ENCODE results near the gene ENAM. TPM values are rescaled to one million over a fixed set of nuclear protein-coding genes. Genes with fewer than 3 reads are reported as not detected.
"Not testable (repeated sequence)": the region's sequence is repeated elsewhere in the genome, so short reads cannot be mapped to it uniquely, and the experiment has no call there.

Gene ENAM
- total RNA-seq, 1 donor from 2014 or later = 0.12 TPM

- ATAC-seq = peak in 1 of 2 donors; percentile 20
- TF ChIP-seq, protein P1, sequence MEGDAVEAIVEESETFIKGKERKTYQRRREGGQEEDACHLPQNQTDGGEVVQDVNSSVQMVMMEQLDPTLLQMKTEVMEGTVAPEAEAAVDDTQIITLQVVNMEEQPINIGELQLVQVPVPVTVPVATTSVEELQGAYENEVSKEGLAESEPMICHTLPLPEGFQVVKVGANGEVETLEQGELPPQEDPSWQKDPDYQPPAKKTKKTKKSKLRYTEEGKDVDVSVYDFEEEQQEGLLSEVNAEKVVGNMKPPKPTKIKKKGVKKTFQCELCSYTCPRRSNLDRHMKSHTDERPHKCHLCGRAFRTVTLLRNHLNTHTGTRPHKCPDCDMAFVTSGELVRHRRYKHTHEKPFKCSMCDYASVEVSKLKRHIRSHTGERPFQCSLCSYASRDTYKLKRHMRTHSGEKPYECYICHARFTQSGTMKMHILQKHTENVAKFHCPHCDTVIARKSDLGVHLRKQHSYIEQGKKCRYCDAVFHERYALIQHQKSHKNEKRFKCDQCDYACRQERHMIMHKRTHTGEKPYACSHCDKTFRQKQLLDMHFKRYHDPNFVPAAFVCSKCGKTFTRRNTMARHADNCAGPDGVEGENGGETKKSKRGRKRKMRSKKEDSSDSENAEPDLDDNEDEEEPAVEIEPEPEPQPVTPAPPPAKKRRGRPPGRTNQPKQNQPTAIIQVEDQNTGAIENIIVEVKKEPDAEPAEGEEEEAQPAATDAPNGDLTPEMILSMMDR (IDR thresholded peaks at IDR 0.05) = no peak
- Histone ChIP-seq H3K9me3 (no peaks in the 10 kb centered on the region), H3K4me3 (peak overlapping the region; percentile 89), H3K27ac (peak overlapping the region; percentile 98), H3K36me3 (peaks cover 19% of the 10 kb centered on the region), H3K4me1 (peaks cover 49% of the 10 kb centered on the region), H3K27me3 (ENCODE audit: low read depth) (no peaks in the 10 kb centered on the region)
- DNase-seq = no peak
- intact Hi-C loops (cut with DNase I) = no loop called here
Measured at GRCh38 chr4:70688795-70689231, 60.3 kb downstream of the ENAM start.

DNA sequence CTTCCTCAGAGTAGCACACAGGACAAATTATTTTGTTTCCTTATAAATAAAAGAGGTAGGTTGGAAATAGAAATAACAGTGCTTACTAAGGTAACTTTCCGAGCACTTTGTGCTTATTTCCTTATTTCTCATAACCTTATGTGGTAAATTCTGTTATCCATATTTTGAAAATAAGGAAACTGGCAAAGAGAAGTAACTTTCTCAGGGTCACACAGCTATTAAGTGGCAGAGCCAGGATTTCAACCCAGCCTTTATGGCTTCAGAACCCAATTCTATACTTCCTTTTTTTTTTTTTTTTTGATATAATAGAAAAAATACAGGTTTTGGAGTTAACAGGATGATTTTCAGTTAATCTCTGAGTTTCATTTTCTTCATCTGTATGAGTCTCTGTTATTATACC, 63.1 kb downstream of the ENAM start:
- Histone ChIP-seq H3K27me3 (ENCODE audit: low read depth) (no peaks in the 10 kb centered on the region), H3K4me1 (peaks cover 49% of the 10 kb centered on the region), H3K4me3 (no peak overlapping the region), H3K36me3 (peaks cover 19% of the 10 kb centered on the region), H3K27ac (no peak overlapping the region), H3K9me3 (no peaks in the 10 kb centered on the region)
- ATAC-seq (no peak), DNase-seq (no peak)
- intact Hi-C loops (cut with DNase I) = no loop called here
- TF ChIP-seq, protein P1 (IDR thresholded peaks at IDR 0.05) = no peak

DNA sequence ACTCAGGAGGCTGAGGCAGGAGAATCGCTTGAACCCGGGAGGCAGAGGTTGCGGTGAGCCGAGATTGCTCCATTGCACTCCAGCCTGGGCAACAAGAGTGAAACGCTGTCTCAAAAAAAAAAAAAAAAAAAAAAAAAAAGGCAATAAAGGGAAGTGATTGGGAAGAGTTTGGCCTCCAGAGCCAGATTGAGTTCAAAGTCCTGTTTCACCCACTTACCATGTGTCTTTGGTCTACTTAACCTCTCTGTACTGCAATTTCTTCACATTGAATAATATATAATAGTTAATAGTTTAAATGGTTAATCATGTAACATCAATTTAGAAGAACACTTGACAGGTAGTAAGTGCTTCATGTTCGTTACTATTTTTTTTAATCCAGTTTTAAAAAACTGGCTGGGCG, 66.1 kb downstream of the ENAM start:
- ATAC-seq; intact Hi-C loops (cut with DNase I): not testable (repeated sequence)

More for the DNA sequence above, 66.1 kb downstream of the ENAM start:
- H3K27ac ChIP-seq; H3K27me3 ChIP-seq (ENCODE audit: low read depth); DNase-seq; H3K9me3 ChIP-seq; H3K4me3 ChIP-seq: not testable (repeated sequence)
- peaks cover 19% of the 10 kb centered on the region for H3K36me3 ChIP-seq
- peaks cover 32% of the 10 kb centered on the region for H3K4me1 ChIP-seq

Other genes starting within 250 kb of the ENAM start
- not detected for gene SMR3B, start 245.6 kb upstream of the ENAM start, total RNA-seq
- gene OPRPN, start 230.8 kb upstream of the ENAM start, total RNA-seq = not detected
- gene MUC7, start 156.5 kb upstream of the ENAM start, total RNA-seq = not detected
- not detected for gene AMTN, start 110.2 kb upstream of the ENAM start, total RNA-seq
- gene AMBN, start 36.5 kb upstream of the ENAM start, total RNA-seq = not detected
- 191 TPM for gene JCHAIN, start 37.8 kb downstream of the ENAM start, total RNA-seq
- gene UTP3, start 59.8 kb downstream of the ENAM start, total RNA-seq = 28.8 TPM
- 92.4 TPM for gene RUFY3, start 93.2 kb downstream of the ENAM start, total RNA-seq
- 54.6 TPM for gene GRSF1, start 211.1 kb downstream of the ENAM start, total RNA-seq

All from lower lobe of right lung (tissue), 2 donors.